Loucy (cell line): ENCODE data around the gene RAB44.
A peak's percentile ranks its signal among the peaks of the same experiment; 100 is the strongest.

Experiments used
- H2AFZ ChIP-seq: fragments of 200-600 bp; sonication (generic); 2 replicates; pipeline ENCODE4 v1.6.0; 2016; ENCODE audit warnings: antibody characterized with exemption, mild to moderate bottlenecking, low read length, moderate library complexity
- H3F3A ChIP-seq: fragments of 200-600 bp; 2 replicates; pipeline ENCODE4 v1.6.0; 2016; ENCODE audit warnings: antibody characterized with exemption, low read depth, mild to moderate bottlenecking
- H3K27me3 ChIP-seq: fragments of 200-600 bp; sonication (generic); 2 replicates; pipeline ENCODE4 v1.6.1; 2014; ENCODE audit warnings: low read length, mild to moderate bottlenecking; ENCODE audit not compliant: insufficient read depth, poor library complexity, severe bottlenecking
- H3K36me3 ChIP-seq: fragments of 200-600 bp; sonication (generic); 2 replicates; pipeline ENCODE4 v1.6.1; 2016; ENCODE audit warnings: low read length; ENCODE audit not compliant: insufficient read depth
- H3K4me1 ChIP-seq: fragments of 200-600 bp; sonication (generic); 2 replicates; pipeline ENCODE4 v1.5.1; 2014; ENCODE audit warnings: low read length, mild to moderate bottlenecking; ENCODE audit not compliant: insufficient read depth, poor library complexity, severe bottlenecking
- H3K4me2 ChIP-seq: fragments of 200-600 bp; sonication (generic); 2 replicates; pipeline ENCODE4 v1.6.0; 2014; ENCODE audit warnings: antibody characterized with exemption, low read length, low read depth, mild to moderate bottlenecking; ENCODE audit not compliant: poor library complexity, severe bottlenecking
- H3K4me3 ChIP-seq: fragments of 200-600 bp; sonication (generic); 2 replicates; pipeline ENCODE4 v1.5.1; 2014; ENCODE audit warnings: low read length, mild to moderate bottlenecking, mixed read lengths; ENCODE audit not compliant: poor library complexity, severe bottlenecking
- H3K79me2 ChIP-seq: fragments of 200-600 bp; sonication (generic); 2 replicates; pipeline ENCODE4 v1.6.1; 2014; ENCODE audit warnings: low read length; ENCODE audit not compliant: insufficient read depth
- H3K9ac ChIP-seq: fragments of 200-600 bp; sonication (generic); 2 replicates; pipeline ENCODE4 v1.6.0; 2014; ENCODE audit warnings: mild to moderate bottlenecking, low read depth, low read length, moderate library complexity; ENCODE audit not compliant: poor library complexity, severe bottlenecking
- H3K9me2 ChIP-seq: fragments of 200-600 bp; sonication (generic); replicated peaks from 2 replicates; pipeline ENCODE4 v1.6.1; 2016; ENCODE audit warnings: low read depth, low read length, mixed read lengths
- H3K9me3 ChIP-seq: fragments of 200-600 bp; sonication (generic); 2 replicates; pipeline ENCODE4 v1.6.1; 2014; ENCODE audit warnings: mild to moderate bottlenecking, antibody characterized with exemption, low read length, low read depth; ENCODE audit not compliant: insufficient read depth
- H4K20me1 ChIP-seq: fragments of 200-600 bp; sonication (generic); 2 replicates; pipeline ENCODE4 v1.6.0; 2014; ENCODE audit warnings: antibody characterized with exemption, low read length, mild to moderate bottlenecking; ENCODE audit not compliant: insufficient read depth, poor library complexity, severe bottlenecking
- CTCF ChIP-seq: fragments of 200-600 bp; sonication (generic); conservative IDR thresholded peaks from 2 replicates; pipeline ENCODE4 v1.5.1; 2014; ENCODE audit warnings: mild to moderate bottlenecking, antibody characterized with exemption, low read length
- EZH2phosphoT487 ChIP-seq: fragments of 200-600 bp; IDR thresholded peaks from 2 replicates; pipeline ENCODE4 v1.6.1; 2018; ENCODE audit warnings: antibody characterized with exemption, mild to moderate bottlenecking, moderate library complexity, borderline replicate concordance

Gene RAB44

GRCh38 chr6:36694616-36695015 is 3.0 kb upstream of the RAB44 start:
- Histone ChIP-seq H4K20me1 (peaks cover 13% of the 10 kb centered on the region), H3K4me3 (no peak overlapping the region), H3K27me3 (no peaks in the 10 kb centered on the region), H3K9me2 (no peaks in the 10 kb centered on the region), H3K79me2 (peaks cover 20% of the 10 kb centered on the region), H3K9me3 (no peaks in the 10 kb centered on the region), H3K4me1 (peaks cover 42% of the 10 kb centered on the region), H3F3A (0 out of 2 replicates have a peak, but pooled peaks cover 3% of the 10 kb centered on the region), H3K4me2 (no peak overlapping the region), H2AFZ (no peak overlapping the region), H3K9ac (no peak overlapping the region), H3K36me3 (no peaks in the 10 kb centered on the region)
- TF ChIP-seq CTCF, result no peak
- no peak for TF ChIP-seq EZH2phosphoT487

GRCh38 chr6:36695414-36695813 is 2.2 kb upstream of the RAB44 start:
- Histone ChIP-seq H3K4me2 (no peak overlapping the region), H2AFZ (no peak overlapping the region)

GRCh38 chr6:36698196-36698595 is 570 bp downstream of the RAB44 start:
- H3K4me3 ChIP-seq, result peak overlapping the region; percentile 95
- no peaks in the 10 kb centered on the region for H3K27me3 ChIP-seq
- H3K4me1 ChIP-seq, result peaks cover 54% of the 10 kb centered on the region
- peak overlapping the region; percentile 91 for H3K4me2 ChIP-seq
- no peaks in the 10 kb centered on the region for H3K9me3 ChIP-seq
- H2AFZ ChIP-seq, result peak overlapping the region; percentile 66; the same call in 1 of the 2 replicates
- H3K36me3 ChIP-seq, result no peaks in the 10 kb centered on the region
- TF ChIP-seq CTCF, result no peak
- no peak for TF ChIP-seq EZH2phosphoT487
- peaks cover 55% of the 10 kb centered on the region for H3K79me2 ChIP-seq
- no peaks in the 10 kb centered on the region for H3K9me2 ChIP-seq
- H3F3A ChIP-seq, result 0 out of 2 replicates have a peak, but pooled peaks cover 3% of the 10 kb centered on the region
- H3K9ac ChIP-seq, result peak overlapping the region; percentile 98
- peaks cover 45% of the 10 kb centered on the region for H4K20me1 ChIP-seq

More at GRCh38 chr6:36695414-36695813, 2.2 kb upstream of the RAB44 start:
- Histone ChIP-seq H3F3A (0 out of 2 replicates have a peak, but pooled peaks cover 3% of the 10 kb centered on the region), H4K20me1 (peaks cover 21% of the 10 kb centered on the region), H3K4me3 (no peak overlapping the region), H3K9me3 (no peaks in the 10 kb centered on the region), H3K9ac (no peak overlapping the region), H3K9me2 (no peaks in the 10 kb centered on the region), H3K27me3 (no peaks in the 10 kb centered on the region), H3K4me1 (peaks cover 50% of the 10 kb centered on the region), H3K79me2 (peaks cover 28% of the 10 kb centered on the region), H3K36me3 (no peaks in the 10 kb centered on the region)
- TF ChIP-seq CTCF (no peak), EZH2phosphoT487 (no peak)
